ENCODE data around the gene RBPMS2. TPM values are rescaled to one million over a fixed set of nuclear protein-coding genes. Genes with fewer than 3 reads are reported as not detected.

Gene RBPMS2
- polyA plus RNA-seq, 1 experiment = 0.67 TPM

- ChIA-PET CTCF (interaction anchor here (0.7 to 1.2 kb wide), 2 partner anchors 10 to 17 kb away, joined by 4 read pairs; no protein-coding TSS in a partner anchor), POLR2A (no interaction called here)
- no peak for DNase-seq (ENCODE audit: low read depth)
- H3K27me3 ChIP-seq (ENCODE audit: control insufficient read depth, insufficient read depth, low read length) = no peaks in the 10 kb centered on the region; the same call in none of the 2 replicates
- no peak overlapping the region for H3K4me3 ChIP-seq (ENCODE audit: low read depth, low read length)
- no peak for TF ChIP-seq CTCF (IDR thresholded peaks at IDR 0.05; ENCODE audit: insufficient read depth, low read depth, low read length)
- no peaks in the 10 kb centered on the region for H3K36me3 ChIP-seq (ENCODE audit: control insufficient read depth, insufficient read depth, low read length)
These were observed 8.2 kb downstream of the RBPMS2 start for GRCh38 chr15:64767203-64767602.

GRCh38 chr15:64766058-64766457, 9.3 kb downstream of the RBPMS2 start:
- no peak for DNase-seq (ENCODE audit: low read depth)
- ChIA-PET POLR2A (interaction anchor here (0.6 kb wide), 1 partner anchor 857 kb away, joined by 3 read pairs; no protein-coding TSS in a partner anchor), CTCF (no interaction called here)
- Histone ChIP-seq H3K27me3 (ENCODE audit: control insufficient read depth, insufficient read depth, low read length) (no peaks in the 10 kb centered on the region; the same call in 1 of the 2 replicates), H3K36me3 (ENCODE audit: control insufficient read depth, insufficient read depth, low read length) (no peaks in the 10 kb centered on the region), H3K4me3 (ENCODE audit: low read depth, low read length) (no peak overlapping the region)
- TF ChIP-seq CTCF (IDR thresholded peaks at IDR 0.05; ENCODE audit: insufficient read depth, low read depth, low read length) = no peak

GRCh38 chr15:64763874-64764273, 11.5 kb downstream of the RBPMS2 start:
- POLR2A ChIA-PET = interaction anchor here (0.6 kb wide), 1 partner anchor 1993 kb away, joined by 8 read pairs; no protein-coding TSS in a partner anchor
- DNase-seq (ENCODE audit: low read depth) = no peak
- Histone ChIP-seq H3K4me3 (ENCODE audit: low read depth, low read length) (no peak overlapping the region), H3K36me3 (ENCODE audit: control insufficient read depth, insufficient read depth, low read length) (no peaks in the 10 kb centered on the region), H3K27me3 (ENCODE audit: control insufficient read depth, insufficient read depth, low read length) (no peaks in the 10 kb centered on the region; the same call in 1 of the 2 replicates)
- TF ChIP-seq CTCF (IDR thresholded peaks at IDR 0.05; ENCODE audit: insufficient read depth, low read depth, low read length) = no peak
- CTCF ChIA-PET = interaction anchor here (0.6 to 2.0 kb wide), 4 partner anchors 20 to 499 kb away, joined by 3 to 5 read pairs (median 3); no protein-coding TSS in a partner anchor

- CTCF ChIA-PET = interaction anchor here (0.6 to 2.0 kb wide), 3 partner anchors 21 to 499 kb away, joined by 3 to 5 read pairs (median 3); no protein-coding TSS in a partner anchor
- Histone ChIP-seq H3K36me3 (ENCODE audit: control insufficient read depth, insufficient read depth, low read length) (no peaks in the 10 kb centered on the region), H3K4me3 (ENCODE audit: low read depth, low read length) (no peak overlapping the region), H3K27me3 (ENCODE audit: control insufficient read depth, insufficient read depth, low read length) (no peaks in the 10 kb centered on the region; the same call in 1 of the 2 replicates)
- no peak for TF ChIP-seq CTCF (IDR thresholded peaks at IDR 0.05; ENCODE audit: insufficient read depth, low read depth, low read length)
- DNase-seq (ENCODE audit: low read depth) = no peak
- POLR2A ChIA-PET = no interaction called here
These were observed 11.9 kb downstream of the RBPMS2 start for GRCh38 chr15:64763462-64763861.

- DNase-seq (ENCODE audit: low read depth) = no peak
- POLR2A ChIA-PET = no interaction called here
- Histone ChIP-seq H3K27me3 (ENCODE audit: control insufficient read depth, insufficient read depth, low read length) (no peaks in the 10 kb centered on the region; the same call in 1 of the 2 replicates), H3K4me3 (ENCODE audit: low read depth, low read length) (no peak overlapping the region), H3K36me3 (ENCODE audit: control insufficient read depth, insufficient read depth, low read length) (no peaks in the 10 kb centered on the region)
- CTCF ChIA-PET = interaction anchor here (0.6 to 2.0 kb wide), 3 partner anchors 21 to 500 kb away, joined by 3 to 5 read pairs (median 3); no protein-coding TSS in a partner anchor
- no peak for TF ChIP-seq CTCF (IDR thresholded peaks at IDR 0.05; ENCODE audit: insufficient read depth, low read depth, low read length)
These were observed 12.4 kb downstream of the RBPMS2 start for GRCh38 chr15:64763021-64763420.

Measured in BJ (cell line).